GM18519 (cell line): ENCODE results near the gene CHMP6.

Experiments
- ATAC-seq: cut with Tn5 transposase; IDR thresholded peaks from one replicate; pipeline ENCODE4 v1.9.1; 2021; ENCODE audit warnings: mild to moderate bottlenecking, moderate library complexity; ENCODE audit not compliant: unreplicated experiment, low FRiP score

The CHMP6 gene

DNA sequence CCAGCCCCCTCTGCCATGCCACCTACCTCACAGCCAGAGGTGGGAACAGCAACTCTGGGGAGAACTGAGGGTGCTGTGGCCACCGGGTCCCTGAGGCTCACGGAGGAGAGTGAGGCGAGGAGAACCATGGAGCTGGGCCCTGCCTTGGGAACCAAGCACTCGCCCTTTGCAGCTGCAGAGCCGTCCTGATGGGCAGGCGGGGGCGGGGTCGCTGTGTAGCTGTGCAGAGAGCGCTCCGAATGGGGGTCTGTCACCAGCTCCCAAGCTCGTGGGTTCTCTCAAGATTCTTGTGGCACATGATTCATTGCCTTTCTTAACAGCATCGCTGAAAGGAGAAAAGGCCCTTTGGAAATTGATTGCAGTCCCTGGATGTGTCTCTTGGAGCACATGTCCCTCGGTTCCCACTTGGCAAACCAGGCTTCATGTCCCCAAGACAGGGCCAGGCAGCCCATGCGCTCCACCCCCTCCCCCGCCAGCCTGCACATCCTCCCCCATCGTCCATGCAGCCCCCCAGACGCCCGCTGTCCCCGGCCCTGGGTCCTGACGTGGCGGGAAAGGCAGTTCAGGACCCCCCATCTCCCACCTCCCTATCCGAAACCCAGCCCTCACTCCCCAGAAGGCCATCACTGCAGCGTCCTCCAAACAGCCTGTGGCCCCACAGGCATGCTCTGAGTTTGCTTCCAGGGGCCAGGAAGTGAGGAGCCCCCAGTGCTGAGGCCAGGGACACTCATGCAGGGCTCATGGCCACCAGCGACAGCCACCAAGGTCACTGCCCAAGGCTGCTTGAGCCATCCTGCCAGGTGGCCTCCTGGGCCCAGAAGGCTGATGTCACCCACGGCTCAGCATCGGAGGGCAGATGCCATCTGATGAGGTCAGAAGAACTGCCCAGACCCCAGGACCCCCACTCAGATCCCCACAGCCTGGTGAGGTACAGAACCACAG, 20.6 kb upstream of the CHMP6 start:
- no peak for ATAC-seq

DNA sequence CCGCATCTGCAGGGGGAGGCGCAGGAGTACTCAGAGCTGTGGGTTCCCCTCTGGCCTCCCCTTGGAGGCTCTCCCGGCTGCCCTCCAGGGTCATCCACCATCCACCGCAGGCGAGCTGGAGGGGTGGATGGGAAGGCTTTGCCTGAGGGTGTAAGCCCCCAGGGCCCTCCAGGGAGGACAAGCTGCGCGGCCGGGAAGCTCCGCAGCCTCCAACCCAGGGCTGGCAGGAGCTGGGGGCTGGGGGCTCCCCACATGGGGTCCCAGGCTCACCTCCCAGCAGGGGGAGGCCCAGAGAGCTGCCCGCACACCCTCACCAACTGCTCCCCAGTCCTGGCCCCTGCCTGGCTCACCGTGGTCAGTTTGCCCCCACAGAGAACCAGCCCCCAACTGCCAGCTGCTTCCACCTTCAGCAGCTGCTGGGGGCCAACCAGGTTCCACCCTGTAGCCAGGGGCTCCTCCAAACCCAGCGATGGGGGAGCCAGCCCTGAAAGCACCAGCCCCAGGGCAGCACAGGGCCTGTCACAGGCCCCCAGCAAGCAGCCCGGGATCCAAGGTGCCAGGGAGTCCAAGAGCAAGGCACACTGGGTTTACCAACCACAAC, 19.8 kb upstream of the CHMP6 start:
- no peak for ATAC-seq

DNA sequence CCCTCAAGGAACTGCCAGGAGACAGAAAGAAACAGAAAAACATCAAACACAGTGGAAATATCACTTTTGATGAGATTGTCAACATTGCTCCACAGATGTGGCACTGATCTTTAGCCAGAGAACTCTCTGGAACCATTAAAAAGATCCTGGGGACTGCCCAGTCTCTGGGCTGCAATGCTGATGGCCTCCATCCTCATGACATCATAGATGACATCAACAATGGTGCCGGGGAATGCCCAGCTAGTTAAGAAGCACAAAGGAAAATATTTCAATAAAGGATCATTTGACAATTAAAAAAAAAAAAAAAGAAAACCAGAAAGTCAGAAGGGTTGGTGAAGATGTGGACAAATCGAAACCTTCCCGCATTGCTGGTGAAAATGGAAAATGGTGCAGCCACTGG, 14.9 kb upstream of the CHMP6 start:
- no peak for ATAC-seq

DNA sequence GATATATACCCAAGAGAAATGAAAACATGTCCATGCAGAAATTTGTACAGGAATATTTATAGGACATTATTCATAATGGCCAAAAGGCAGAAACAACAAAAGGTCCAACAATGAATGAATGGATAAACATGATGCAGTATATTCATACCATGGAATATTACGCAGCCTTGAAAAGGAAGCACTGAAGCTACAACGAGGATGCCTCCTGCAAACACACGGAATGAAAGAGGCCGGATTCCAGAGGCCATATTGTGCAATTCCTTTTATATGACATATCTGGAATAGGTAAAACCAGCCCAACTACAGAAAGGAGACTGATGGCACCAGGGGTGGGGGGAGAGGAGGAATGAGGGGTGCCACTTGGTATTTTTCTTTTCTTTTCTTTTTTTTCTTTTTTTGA, 14.5 kb upstream of the CHMP6 start:
- ATAC-seq, result no peak

DNA sequence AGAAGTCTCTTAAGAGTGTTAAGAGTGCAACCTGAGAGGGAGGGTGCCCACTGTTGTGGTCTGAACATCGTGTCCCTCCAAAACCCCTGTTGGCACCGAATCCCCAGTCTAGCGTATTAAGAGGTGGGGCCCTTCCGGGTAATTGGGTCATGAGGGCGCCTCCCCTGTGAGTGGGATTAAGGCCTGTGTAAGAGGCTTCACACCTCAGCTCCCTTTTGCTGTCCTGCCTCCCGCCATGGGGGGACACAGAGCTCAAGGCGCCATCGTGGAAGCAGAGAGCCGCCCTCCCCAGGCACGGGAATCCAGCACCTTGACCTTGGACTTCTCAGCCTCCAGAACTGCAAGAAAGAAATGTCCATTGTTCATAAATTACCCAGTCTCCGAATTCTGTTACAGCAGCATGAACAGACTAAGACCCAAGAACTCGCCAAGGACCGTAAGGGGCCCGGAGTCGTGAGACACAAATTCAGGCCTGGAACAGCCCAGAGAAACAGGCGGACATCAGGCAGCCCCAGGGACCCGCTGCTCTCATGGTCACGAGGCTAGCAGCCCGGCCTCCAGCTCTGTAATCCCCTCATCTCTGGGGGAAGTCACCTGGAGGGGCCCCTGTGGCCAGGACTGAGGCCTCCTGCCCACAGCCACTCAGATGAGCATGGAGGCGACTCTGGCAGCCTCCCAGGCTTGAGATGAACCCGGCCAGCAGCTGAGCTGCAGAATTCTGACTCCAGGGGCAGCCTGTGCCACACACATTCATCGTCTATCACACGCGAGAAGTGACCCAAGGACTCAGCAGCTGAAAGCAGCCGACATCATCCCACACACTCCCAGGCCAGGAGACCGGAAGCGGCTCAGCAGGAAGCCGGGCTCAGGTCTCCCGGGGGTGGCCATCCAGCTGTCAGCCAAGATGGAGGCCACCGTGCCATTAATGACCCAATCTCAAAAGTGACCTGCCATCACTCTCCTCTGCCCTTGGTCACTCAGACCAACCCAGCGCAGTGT, 12.8 kb upstream of the CHMP6 start:
- no peak for ATAC-seq

DNA sequence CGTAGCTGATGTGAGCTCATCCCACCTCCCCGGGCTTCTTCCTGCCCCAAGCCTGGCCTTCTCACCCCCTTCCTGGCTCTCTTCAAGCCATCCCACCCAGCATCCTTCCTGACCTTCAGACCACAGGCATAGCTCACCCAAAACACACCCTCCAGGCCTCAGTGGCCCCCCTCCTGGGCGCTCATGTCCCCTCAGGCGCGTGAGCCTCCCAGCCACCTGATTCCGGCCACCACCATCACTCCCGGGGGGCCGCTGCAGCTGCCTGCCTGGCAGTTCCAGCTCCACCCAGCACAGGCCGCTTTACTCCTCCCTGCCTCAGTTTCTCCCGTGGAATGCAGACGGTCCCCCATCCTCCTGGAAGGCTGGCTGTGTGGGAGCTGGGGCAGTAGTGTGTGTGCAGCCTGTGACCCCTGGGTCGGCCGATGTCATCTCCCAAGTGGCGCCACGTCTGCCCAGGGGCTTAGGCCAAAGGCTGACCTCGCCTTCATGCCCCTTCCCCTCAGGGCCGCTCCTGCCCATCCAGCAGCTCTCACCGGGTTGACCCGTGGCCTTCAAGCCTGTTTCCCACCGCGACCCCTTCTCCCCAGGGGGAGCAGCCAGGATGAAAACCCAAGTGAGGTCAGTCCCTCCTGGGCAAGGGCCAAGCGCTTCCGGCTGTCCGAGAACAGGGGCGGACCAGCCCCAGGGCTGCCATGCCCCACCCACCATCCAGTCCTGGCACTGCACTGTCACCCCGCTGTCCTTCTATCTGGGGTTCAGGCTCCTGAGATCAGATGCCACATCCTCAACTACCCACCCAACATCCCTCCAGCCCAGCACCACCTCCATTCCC, 11.9 kb upstream of the CHMP6 start:
- no peak for ATAC-seq

DNA sequence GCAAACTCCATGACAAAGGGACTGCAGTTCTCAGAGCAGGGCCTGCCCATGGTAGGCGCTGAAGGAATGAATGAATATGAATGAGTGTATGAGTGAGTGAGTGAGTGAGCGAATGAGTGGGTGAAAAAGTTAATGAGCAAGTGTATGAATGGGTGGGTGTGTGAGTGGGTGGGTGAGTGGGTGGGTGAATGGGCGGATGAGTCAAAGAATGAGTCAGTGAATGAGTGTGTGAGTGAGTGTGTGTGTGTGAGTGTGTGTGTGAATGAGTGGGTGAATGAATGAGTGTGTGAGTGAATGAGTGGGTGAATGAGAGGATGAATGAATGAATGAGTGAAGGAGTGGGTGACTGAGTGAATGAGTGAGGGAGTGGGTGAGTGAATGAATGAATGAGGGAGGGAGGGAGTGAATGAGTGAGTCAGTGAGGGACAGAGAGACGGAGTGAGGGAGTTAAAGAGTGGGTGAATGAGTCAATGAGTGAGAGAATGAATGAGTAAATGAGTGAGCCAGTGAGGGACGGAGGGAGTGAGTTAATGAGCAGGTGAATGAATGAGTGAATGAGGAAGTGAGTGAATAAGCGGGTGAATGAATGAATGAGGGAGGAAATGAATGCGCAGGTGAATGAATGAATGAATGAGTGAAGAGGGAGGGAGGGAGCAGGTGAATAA, 11.1 kb upstream of the CHMP6 start:
- ATAC-seq, result no peak

DNA sequence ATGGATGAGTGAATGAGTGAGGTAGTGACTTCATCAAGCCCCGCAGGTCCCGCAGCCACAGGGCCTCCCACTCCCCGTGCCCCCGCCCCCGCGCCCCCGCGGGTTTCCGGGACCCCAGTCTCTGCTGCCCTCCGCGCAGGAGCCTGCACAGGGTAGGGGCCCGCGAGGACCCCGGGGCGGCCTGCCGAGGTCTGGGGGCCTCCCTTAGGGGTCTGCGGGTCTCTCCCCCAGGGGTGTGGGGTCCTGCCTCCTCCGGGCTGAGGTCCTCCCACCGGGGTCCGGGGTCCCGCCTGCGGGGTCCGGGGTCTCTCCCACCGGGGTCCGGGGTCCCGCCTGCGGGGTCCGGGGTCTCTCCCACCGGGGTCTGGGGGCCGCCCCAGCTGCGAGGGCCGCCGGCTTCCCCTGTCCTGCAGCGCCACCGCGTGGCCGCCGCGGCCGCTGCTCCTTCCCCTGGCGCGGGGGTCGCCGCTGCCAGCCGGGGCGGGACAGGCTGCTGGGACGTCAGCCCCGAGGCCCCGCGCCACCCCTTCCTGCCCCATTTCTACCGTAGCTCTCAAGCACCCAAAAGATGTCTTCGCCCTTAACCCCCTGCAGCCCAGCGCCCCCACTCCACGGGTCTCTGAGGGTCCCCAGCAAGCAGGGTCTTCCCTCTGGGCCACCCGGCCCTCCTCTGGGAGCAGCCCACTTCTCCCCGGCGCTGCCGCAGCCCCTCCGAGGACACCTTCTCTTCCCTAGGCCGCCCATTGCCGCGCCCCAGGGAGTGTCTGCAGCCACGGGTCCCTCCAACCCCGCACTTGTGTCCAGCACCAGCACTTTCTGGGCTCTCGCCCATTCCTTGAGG, 10.4 kb upstream of the CHMP6 start:
- ATAC-seq, result no peak

DNA sequence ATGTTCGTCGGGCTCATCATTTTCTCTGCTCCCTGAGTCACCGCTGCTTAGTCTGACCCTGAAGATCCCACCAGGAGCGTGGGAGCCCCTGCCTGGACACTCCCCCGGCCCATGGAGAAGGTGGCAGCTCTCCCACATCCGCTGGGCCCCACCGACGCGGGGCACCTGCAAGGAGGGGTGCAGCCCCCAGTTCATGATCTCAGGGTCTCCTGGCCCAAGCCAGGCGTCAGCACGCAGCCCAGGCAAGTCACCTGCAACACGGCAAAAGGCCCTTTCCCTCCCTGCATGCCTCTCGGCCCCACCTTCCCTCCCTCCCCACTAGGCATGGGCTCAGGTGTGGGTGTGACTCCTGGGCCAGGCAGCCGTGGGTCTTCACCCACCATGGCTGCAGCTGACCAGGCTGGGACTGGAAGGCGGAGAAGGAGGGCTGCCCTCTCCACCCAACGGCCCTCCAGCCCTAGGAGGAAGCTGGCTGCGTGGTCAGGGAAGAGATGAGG, 9.7 kb upstream of the CHMP6 start:
- ATAC-seq, result no peak

DNA sequence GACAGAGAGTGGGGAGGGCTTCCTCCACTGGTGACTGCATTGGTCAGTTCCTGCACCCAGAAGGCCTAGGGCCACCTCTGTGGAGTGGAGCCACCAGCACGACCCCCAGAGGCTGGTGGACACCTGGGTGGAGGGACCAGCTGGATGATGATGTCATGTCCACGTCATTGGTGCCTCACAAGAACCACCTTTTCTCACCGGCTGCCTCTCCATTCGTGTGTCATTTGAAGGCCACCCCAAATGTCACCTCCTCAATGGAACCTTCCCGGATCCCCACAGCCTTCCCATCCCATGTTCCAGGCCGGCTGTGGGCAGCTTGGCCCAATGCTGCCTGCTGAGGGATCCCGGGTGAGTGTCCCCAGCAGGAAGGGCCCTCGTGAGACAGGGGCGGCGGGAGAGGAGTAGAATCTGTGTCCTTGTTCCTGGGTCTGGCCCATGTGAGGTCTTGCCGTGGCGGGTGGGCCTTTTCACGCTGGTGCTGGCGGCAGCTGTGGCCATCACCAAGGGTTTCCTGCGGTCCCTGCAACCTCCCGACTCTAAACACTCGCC, 9.1 kb upstream of the CHMP6 start:
- ATAC-seq, result no peak

DNA sequence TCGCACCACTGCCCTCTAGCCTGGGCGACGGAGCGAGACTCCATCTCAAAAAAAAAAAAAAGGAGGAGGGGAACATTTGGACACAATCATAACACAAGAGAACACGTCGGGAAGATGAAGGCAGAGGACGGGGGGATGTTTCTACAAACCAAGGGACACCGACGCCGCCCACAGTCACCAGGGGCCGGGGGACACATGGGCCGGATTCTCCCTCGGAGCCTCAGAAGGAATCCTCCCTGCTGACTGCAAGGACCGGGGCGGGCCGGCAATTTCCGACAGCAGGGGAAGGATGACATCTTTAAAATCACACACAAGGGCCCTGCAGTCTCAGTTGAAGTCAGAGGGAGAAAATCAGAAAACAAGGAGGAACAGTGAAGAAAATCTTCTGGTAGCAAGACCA, 8.1 kb upstream of the CHMP6 start:
- no peak for ATAC-seq

DNA sequence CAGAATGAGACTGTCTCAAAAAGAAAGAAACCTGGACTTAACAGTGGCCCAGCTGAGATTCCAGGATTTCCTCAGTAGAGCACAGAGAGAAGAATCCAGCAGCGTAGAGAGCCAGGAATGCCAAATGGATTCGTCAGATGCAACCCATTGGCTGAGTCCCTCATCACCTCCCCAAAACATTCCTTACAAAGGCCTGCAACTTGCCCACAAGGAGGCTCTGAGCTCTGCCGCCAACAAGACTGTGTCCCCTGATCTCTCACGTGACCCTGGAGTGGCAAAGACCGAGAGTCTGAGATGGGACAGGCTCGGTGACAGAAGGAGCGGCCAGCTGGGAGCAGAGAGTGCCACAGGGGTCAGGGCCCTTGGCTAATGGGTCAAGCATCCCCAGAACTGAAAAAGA, 6.9 kb upstream of the CHMP6 start:
- ATAC-seq, result no peak

DNA sequence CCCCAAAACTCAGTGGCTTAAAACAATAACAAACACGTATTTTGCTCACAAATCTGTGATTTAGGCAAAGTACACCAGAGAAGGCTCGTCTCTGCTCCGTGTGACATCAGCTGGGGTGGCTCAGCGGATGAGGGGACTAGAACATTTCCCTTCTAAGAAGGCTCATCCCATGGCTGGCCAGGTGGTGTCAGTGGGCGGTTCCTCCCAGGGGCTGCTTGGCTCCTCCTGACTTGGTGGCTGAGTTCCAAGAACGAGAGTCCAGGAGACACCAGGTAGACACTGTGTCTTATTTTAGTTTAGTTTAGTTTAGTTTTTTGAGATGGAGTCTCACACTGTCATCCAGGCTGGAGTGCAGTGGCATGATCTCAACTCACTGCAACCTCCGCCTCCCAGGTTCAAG, 5.6 kb upstream of the CHMP6 start:
- ATAC-seq, result no peak

DNA sequence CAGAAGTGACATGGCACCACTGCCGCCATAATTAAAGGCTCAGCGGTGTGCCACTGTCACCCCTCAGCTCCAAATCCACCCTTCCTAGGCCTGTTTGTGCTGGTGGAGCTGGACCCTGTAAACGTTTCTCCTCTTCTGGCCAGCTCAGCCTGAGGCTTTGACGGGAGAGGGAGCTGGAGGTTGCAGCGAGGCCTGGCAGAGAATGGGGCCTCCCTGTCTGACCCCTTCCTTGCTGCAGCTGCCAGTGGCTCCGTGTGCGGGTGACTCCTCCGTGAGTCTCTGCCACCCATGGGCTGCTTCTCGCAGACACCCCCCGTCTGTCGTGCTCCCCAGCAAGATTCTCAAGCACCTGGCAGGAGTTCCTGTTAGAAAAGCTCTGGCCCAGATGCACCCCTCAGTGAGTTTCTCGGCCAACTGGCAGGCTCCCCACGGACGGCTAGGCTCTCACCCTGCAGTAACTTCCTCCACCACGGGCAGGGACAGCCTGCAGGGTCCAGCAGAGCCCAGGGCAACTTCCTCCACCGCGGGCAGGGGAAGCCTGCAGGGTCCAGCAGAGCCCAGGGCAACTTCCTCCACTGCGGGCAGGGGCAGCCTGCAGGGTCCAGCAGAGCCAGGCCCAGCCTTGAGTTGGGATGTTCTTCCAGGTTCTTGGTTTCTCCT, 4.7 kb upstream of the CHMP6 start:
- ATAC-seq, result no peak

DNA sequence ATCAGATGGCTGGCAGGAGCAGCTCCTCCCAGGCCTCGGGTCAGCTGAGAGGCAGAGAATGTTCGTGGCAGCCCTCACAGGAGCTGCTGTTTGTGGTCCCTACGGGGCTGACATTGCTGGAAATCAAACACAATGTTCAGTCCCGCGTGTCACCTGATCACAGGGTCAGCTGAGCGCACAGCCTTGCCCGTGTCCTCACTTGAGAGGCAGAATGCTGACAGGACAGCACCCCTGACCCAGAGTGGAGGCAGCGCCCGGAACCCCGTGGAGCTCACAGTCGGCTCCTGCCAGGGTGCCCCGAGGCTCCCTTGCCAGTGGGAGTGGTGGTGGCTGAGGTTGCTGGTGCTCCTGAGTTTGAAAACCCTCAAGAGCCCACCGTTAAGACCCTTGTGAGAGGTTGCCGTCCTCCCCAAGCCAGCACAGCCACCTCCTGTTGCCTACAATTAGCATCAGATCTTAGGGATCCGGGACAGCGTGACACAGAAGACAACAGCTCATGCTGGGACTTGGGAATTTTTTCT, 3.6 kb upstream of the CHMP6 start:
- no peak for ATAC-seq

DNA sequence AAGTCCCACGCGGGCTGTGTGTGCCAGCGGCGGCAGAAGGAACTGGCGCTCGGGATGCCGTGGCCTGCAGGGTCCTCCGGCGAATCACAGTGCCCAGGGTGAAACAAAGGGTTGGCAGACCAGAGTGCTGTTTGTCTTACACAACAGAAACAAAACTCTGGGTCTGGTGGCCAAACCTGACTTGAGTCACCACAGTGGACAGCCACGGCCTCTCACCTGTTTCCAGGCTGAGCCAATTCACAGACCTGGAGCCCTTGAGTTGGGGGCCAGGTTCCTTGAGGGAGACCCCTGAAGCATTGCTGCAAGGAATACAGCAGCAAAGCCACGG, 2.1 kb upstream of the CHMP6 start:
- ATAC-seq, result no peak

DNA sequence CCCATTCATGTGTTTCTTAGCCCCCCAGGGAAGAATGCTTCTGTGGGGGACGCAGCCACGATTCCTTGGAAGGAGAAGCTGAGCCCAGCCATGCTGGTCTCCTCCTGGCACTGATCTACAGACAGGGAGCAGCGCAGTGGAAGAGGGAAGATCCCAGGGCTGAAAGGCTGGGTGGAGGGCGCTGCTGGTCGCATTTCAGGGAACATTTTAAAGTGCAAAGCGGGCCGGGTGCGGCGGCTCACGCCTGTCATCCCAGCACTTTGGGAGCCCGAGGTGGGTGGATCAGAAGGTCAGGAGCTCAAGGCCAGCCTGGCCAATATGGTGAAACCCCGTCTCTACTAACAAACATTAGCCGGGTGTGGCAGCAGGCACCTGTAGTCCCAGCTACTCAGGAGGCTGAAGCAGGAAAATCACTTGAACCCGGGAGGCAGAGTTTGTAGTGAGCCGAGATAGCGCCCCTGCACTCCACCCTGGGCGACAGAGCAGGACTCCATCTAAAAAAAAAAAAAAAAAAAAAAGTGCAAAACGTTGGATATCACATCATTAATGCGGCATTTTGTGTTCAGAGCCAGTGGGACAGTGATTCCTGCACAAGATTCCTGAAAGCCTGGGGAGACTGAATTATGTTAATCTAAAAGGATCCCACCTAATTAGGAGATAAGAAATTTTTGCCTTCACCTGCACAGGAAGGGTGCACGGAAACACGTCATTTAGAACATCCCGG, 558 bp upstream of the CHMP6 start:
- ATAC-seq, result no peak
